ENCODE measurements around the gene PLA2G1B.

DNA sequence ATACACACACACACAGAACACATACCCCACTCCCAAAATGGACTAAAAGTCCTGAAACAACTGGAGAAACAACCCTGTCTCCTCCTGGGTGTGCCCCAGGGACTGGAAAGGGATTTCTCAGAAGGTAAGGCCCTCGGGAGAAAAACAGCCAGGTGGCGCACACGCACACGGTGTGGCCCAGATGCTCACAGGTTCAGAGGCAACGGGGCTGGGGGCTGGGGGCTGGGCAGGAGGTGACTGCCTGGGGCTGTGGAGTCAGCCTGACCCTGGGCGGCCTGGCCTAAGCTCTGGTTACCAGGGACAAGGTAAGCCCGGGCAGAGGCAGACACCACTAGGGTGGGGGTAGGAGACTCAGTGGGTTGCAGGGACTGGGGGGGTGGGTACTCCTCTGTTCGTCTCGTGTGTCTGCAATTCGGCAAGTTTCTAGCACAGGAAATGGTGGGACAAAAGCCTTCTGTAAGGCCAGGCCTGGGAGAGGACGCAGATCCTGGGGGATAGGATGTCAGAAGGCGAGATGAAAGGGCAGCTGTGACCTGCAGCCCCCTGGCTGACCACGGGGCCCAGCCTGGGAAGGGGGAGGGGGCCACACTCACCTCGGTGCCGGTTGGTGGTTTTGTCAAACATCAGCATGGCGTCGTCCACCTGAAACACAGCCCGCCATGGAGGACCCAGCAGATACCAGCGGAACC is 31.0 kb upstream of the PLA2G1B start:
- TF ChIP-seq, protein P1, sequence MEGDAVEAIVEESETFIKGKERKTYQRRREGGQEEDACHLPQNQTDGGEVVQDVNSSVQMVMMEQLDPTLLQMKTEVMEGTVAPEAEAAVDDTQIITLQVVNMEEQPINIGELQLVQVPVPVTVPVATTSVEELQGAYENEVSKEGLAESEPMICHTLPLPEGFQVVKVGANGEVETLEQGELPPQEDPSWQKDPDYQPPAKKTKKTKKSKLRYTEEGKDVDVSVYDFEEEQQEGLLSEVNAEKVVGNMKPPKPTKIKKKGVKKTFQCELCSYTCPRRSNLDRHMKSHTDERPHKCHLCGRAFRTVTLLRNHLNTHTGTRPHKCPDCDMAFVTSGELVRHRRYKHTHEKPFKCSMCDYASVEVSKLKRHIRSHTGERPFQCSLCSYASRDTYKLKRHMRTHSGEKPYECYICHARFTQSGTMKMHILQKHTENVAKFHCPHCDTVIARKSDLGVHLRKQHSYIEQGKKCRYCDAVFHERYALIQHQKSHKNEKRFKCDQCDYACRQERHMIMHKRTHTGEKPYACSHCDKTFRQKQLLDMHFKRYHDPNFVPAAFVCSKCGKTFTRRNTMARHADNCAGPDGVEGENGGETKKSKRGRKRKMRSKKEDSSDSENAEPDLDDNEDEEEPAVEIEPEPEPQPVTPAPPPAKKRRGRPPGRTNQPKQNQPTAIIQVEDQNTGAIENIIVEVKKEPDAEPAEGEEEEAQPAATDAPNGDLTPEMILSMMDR (IDR thresholded peaks at IDR 0.05): no peak
- TF ChIP-seq POLR2A (IDR thresholded peaks at IDR 0.05): no peak

Measured in heart left ventricle (tissue), 13 donors.